HEK293T (cell line): ENCODE measurements around the gene FN1.

Experiments used
- CTCF ChIA-PET: fragments of 350-600 bp; formaldehyde crosslinking; extraction: SDS; loops from one replicate; lab custom pipeline; 2021; ENCODE audit warnings: antibody characterized with exemption, inconsistent platforms; lab: Yijun Ruan, JAX
- POLR2A ChIA-PET: fragments of 350-600 bp; formaldehyde crosslinking; extraction: SDS; loops from one replicate; lab custom pipeline; 2020; ENCODE audit warnings: antibody characterized with exemption, inconsistent platforms; lab: Yijun Ruan, JAX
- DNase-seq: peaks from one replicate; pipeline ENCODE4 v3.0.0; 2012; ENCODE audit warnings: mixed read lengths; ENCODE audit errors: extremely low spot score
- ARNT ChIP-seq: fragments of 450-650 bp; IDR thresholded peaks from 2 replicates; pipeline ENCODE4 v1.6.1; 2017; ENCODE audit warnings: mild to moderate bottlenecking
- BHLHE40 ChIP-seq: fragments of 450-650 bp; IDR thresholded peaks from 2 replicates; pipeline ENCODE4 v1.6.1; 2016; ENCODE audit warnings: mild to moderate bottlenecking, moderate library complexity, borderline replicate concordance
- CTBP1 ChIP-seq: fragments of 450-650 bp; IDR thresholded peaks from 2 replicates; pipeline ENCODE4 v1.6.1; 2016; ENCODE audit warnings: borderline replicate concordance
- ELF4 ChIP-seq: fragments of 450-650 bp; IDR thresholded peaks from 2 replicates; pipeline ENCODE4 v1.6.1; 2017; ENCODE audit warnings: antibody characterized with exemption
- FOXA1 ChIP-seq: fragments of 450-650 bp; IDR thresholded peaks from 2 replicates; pipeline ENCODE4 v1.6.1; 2016; ENCODE audit warnings: mild to moderate bottlenecking
- FOXK2 ChIP-seq: fragments of 450-650 bp; IDR thresholded peaks from 2 replicates; pipeline ENCODE4 v1.6.1; 2016; ENCODE audit warnings: mild to moderate bottlenecking
- FOXM1 ChIP-seq: fragments of 450-650 bp; IDR thresholded peaks from 2 replicates; pipeline ENCODE4 v1.6.1; 2017; ENCODE audit warnings: mild to moderate bottlenecking, borderline replicate concordance
- HDGF ChIP-seq: fragments of 450-650 bp; IDR thresholded peaks from 2 replicates; pipeline ENCODE4 v1.6.1; 2017; ENCODE audit warnings: antibody characterized with exemption, borderline replicate concordance
- L3MBTL2 ChIP-seq: fragments of 450-650 bp; conservative IDR thresholded peaks from 2 replicates; pipeline ENCODE4 v1.6.1; 2016; ENCODE audit warnings: mild to moderate bottlenecking
- LEF1 ChIP-seq: fragments of 450-650 bp; IDR thresholded peaks from 2 replicates; pipeline ENCODE4 v1.6.1; 2017; ENCODE audit warnings: mild to moderate bottlenecking, borderline replicate concordance
- NFRKB ChIP-seq: fragments of 450-650 bp; IDR thresholded peaks from 2 replicates; pipeline ENCODE4 v1.6.1; 2016; ENCODE audit warnings: mild to moderate bottlenecking, moderate library complexity
- SP1 ChIP-seq: fragments of 450-650 bp; IDR thresholded peaks from 2 replicates; pipeline ENCODE4 v1.6.1; 2017
- SUZ12 ChIP-seq: fragments of 450-650 bp; IDR thresholded peaks from 2 replicates; pipeline ENCODE4 v1.6.1; 2016; ENCODE audit warnings: mild to moderate bottlenecking
- TARDBP ChIP-seq: fragments of 450-650 bp; IDR thresholded peaks from 2 replicates; pipeline ENCODE4 v1.6.1; 2016
- ZNF384 ChIP-seq: fragments of 450-650 bp; IDR thresholded peaks from 2 replicates; pipeline ENCODE4 v1.6.1; 2016
- TF ChIP-seq, protein P1 (sequence below): fragments of 450-650 bp; IDR thresholded peaks from 2 replicates; pipeline ENCODE4 v1.6.1; 2016

Gene FN1

DNA sequence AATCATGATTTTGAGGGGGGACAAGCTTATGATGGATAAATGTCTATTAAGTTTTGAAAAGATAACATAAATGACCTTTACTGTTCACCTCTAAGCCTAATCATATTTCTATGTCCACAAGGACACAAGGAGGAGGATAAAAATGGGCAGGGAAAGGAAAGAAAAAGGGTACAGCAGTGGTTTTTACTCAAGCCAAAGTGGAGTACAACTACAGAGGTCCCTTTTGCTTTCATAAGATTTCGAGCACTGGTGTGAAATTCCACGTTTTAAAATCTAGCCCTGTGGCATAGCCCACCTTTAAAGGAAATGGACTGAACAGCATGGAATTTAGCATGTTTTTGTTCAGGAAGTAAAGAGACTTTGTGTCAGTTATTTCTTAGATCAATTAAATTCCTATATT, 19.2 kb downstream of the FN1 start:
- ChIA-PET POLR2A (no interaction called here), CTCF (no interaction called here)
- DNase-seq = no peak
- TF ChIP-seq ELF4 = no peak

DNA sequence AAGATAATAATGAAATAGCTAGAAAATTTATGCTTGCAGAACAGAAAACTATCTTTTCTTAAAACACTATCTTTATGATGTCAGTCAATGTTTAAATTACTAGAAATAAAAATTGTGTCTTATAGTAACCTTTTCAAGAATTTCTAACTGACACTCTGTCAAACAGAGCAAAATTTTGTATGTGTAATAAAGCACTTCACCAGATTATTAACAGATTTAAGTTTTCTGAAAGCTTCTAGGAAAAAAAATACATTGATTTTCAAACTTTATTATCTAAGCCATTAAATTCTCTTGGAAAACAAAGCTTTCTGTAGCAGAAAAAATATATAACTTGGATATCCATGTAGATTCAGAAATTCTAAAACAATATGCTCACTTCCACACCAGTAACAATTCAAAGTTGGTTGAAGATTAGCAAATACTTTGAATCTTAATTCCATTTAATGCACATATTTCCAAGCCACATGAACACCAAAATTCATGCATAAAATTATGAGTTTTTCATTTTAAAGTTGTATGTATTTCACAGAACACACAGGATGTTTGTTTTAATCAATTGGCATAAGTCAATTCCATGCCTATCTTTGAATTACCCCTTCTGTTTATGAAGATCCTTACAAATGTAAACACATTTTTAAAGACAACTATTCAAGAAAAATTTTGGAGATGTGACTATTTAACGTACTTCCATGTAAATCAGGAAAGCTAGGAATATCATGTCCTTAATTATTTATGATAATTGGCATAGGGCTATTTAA, 19.9 kb downstream of the FN1 start:
- ChIA-PET CTCF (no interaction called here), POLR2A (no interaction called here)
- no peak for DNase-seq
- no peak for TF ChIP-seq FOXK2

DNA sequence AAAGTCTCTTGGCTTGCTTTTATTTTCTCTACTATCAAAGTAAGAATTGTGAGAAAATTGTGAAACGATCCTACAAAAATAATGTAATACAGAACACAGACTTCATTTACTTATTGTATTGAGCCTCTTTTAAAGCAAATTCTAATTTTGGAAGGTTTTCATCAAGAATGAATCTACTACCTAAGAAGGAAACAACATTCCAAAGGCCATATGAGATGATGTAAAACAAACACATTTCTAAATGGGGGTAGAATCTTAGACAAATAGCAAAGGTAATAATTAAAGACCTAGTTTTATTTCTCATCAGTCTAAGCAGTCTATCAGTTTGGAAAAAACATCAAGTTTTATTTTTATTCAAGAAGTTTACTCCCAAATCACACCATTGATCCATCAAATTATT, 20.6 kb downstream of the FN1 start:
- DNase-seq = no peak
- ChIA-PET CTCF (no interaction called here), POLR2A (no interaction called here)
- TF ChIP-seq SP1 (no peak), CTBP1 (no peak), FOXM1 (no peak), FOXK2 (no peak), ELF4 (no peak), SUZ12 (no peak), TARDBP (no peak), FOXA1 (no peak), NFRKB (no peak), ARNT (no peak), LEF1 (no peak), L3MBTL2 (no peak), BHLHE40 (no peak), HDGF (no peak), ZNF384 (no peak)
- TF ChIP-seq, protein P1, sequence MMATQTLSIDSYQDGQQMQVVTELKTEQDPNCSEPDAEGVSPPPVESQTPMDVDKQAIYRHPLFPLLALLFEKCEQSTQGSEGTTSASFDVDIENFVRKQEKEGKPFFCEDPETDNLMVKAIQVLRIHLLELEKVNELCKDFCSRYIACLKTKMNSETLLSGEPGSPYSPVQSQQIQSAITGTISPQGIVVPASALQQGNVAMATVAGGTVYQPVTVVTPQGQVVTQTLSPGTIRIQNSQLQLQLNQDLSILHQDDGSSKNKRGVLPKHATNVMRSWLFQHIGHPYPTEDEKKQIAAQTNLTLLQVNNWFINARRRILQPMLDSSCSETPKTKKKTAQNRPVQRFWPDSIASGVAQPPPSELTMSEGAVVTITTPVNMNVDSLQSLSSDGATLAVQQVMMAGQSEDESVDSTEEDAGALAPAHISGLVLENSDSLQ = no peak

DNA sequence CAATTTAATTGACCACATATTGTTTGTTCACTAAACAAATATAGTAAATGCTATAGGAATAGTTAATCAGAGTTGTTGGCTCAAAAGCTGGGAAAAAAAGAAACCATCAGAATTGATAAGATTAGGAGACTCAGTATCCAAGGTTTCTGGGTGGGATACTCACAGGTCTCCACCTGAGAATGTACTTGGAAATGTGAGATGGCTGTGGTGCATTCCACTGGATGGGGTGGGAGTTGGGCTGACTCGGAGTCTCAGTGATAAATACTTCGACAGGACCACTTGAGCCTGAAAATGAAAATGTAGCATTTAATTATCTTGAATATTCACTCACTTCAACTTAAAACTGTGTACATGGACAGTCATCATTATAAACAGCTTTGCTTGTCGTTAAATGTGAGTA, 21.2 kb downstream of the FN1 start:
- DNase-seq = no peak
- TF ChIP-seq SP1 (no peak), HDGF (no peak), NFRKB (no peak), L3MBTL2 (no peak), SUZ12 (no peak), BHLHE40 (no peak), ZNF384 (no peak), FOXA1 (no peak), LEF1 (no peak), FOXK2 (no peak), FOXM1 (no peak), TARDBP (no peak)
- TF ChIP-seq, protein P1 = no peak
- ChIA-PET POLR2A (no interaction called here), CTCF (no interaction called here)

DNA sequence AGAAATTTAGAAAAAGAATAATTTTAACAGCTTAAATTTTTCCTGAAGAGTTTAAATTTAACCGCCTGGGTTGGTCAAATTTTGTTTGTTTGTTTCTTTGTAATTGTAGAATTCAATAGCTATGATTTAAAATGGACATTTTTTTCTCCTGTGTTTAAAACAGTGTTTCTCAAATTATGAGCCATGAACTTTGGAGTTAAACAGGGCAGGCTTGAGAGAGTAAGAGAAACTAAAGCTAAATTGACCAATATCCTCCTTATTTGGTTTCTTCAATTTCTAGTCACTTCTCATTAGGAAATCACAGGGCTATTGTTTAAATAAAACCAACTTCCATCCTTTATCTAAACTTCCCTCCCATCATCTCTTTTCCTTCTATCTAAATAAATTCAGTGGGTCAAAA, 21.9 kb downstream of the FN1 start:
- TF ChIP-seq FOXA1 = no peak
- TF ChIP-seq ZNF384 = no peak
- no peak for TF ChIP-seq ARNT
- TF ChIP-seq LEF1 = no peak
- no peak for TF ChIP-seq SP1
- TF ChIP-seq, protein P1 = no peak
- no peak for TF ChIP-seq FOXM1
- TF ChIP-seq BHLHE40 = no peak
- no peak for TF ChIP-seq TARDBP
- TF ChIP-seq L3MBTL2 = no peak
- no peak for TF ChIP-seq NFRKB
- no peak for TF ChIP-seq SUZ12
- TF ChIP-seq HDGF = no peak
- no peak for TF ChIP-seq CTBP1
- TF ChIP-seq FOXK2 = no peak
- ChIA-PET POLR2A (no interaction called here), CTCF (no interaction called here)
- no peak for DNase-seq

DNA sequence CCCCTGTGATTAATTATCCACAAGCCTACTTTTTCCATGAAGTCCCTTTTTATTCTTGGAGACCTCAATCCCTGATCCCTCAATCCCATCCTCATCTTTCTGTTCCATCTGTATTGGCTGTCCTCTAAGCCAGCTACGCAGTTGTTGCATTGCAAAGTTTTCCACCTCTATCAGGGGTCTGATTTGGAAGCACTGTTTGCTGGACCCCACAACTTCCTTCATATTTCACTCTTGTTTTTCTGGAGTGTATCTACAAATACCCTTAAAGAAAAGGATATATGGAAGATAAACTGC, 22.4 kb downstream of the FN1 start:
- ChIA-PET POLR2A (no interaction called here), CTCF (no interaction called here)
- no peak for DNase-seq
- TF ChIP-seq CTBP1 (no peak), LEF1 (no peak), SP1 (no peak), NFRKB (no peak), ELF4 (no peak), FOXA1 (no peak), SUZ12 (no peak), FOXM1 (no peak), L3MBTL2 (no peak), ZNF384 (no peak), TARDBP (no peak), FOXK2 (no peak), BHLHE40 (no peak)
- TF ChIP-seq, protein P1 = no peak
